H1 (cell line): ENCODE measurements around the gene ANKRD27.

Source experiments
- ASH2L ChIP-seq: fragments of 200-600, 300-600 bp; sonication (generic); IDR thresholded peaks from one replicate; pipeline ENCODE4 v1.7.1; 2017; ENCODE audit warnings: low read length
- EZH2 ChIP-seq: fragments of 200-600 bp; sonication (generic); IDR thresholded peaks from 2 replicates; pipeline ENCODE4 v1.7.1; 2012; ENCODE audit warnings: low read depth, mild to moderate bottlenecking, moderate library complexity, low read length, inconsistent platforms; ENCODE audit not compliant: severe bottlenecking
- JUND ChIP-seq: IDR thresholded peaks from 2 replicates; pipeline ENCODE4 v1.6.1; 2011; ENCODE audit warnings: mild to moderate bottlenecking, improper control_type of control experiment, low read length
- KDM1A ChIP-seq: fragments of 200-600, 300-600 bp; sonication (generic); IDR thresholded peaks from 2 replicates; pipeline ENCODE4 v1.7.1; 2016; ENCODE audit warnings: mild to moderate bottlenecking, low read length, borderline replicate concordance
- POLR2A ChIP-seq, 2 experiments: IDR thresholded peaks; 1 replicate in 1 of 2; 2 replicates in 1 of 2; pipeline ENCODE4 v1.6.1; 2011; ENCODE audit warnings: low read depth in 2 of 2, low read length in 2 of 2, mild to moderate bottlenecking in 2 of 2; ENCODE audit errors: control extremely low read depth in 1 of 2
- POLR2AphosphoS5 ChIP-seq: IDR thresholded peaks from 2 replicates; pipeline ENCODE4 v1.6.1; 2011; ENCODE audit warnings: low read depth, low read length
- RAD21 ChIP-seq, 2 experiments: IDR thresholded peaks in 1 of 2; conservative IDR thresholded peaks in 1 of 2; 2 replicates each; pipeline ENCODE4 v1.6.1; 2011; ENCODE audit warnings: low read depth in 2 of 2, low read length in 2 of 2, improper control_type of control experiment in 1 of 2, inconsistent platforms in 1 of 2, mild to moderate bottlenecking in 1 of 2, moderate library complexity in 1 of 2
- TAF1 ChIP-seq: IDR thresholded peaks from 2 replicates; pipeline ENCODE4 v1.6.1; 2011; ENCODE audit warnings: mild to moderate bottlenecking, low read depth, low read length
- YY1 ChIP-seq: IDR thresholded peaks from 2 replicates; pipeline ENCODE4 v1.6.1; 2011; ENCODE audit warnings: low read depth, mild to moderate bottlenecking, low read length
- TF ChIP-seq, protein P1 (sequence below), 3 experiments: IDR thresholded peaks; 1 replicate in 2 of 3; 2 replicates in 1 of 3; pipeline versions ENCODE4 v1.5.1 to v1.6.1; 2011; ENCODE audit warnings: low read length in 3 of 3, mild to moderate bottlenecking in 3 of 3, inconsistent platforms in 2 of 3, low read depth in 1 of 3, moderate library complexity in 1 of 3; ENCODE audit not compliant: insufficient read depth in 1 of 3; ENCODE audit errors: control extremely low read depth in 1 of 3
- TF ChIP-seq, protein P2 (sequence below): fragments of 300-600 bp; sonication (generic); IDR thresholded peaks from 2 replicates; pipeline ENCODE4 v1.7.1; 2012; ENCODE audit warnings: low read length, moderate library complexity, mild to moderate bottlenecking, inconsistent platforms; ENCODE audit not compliant: insufficient replicate concordance

DNA sequence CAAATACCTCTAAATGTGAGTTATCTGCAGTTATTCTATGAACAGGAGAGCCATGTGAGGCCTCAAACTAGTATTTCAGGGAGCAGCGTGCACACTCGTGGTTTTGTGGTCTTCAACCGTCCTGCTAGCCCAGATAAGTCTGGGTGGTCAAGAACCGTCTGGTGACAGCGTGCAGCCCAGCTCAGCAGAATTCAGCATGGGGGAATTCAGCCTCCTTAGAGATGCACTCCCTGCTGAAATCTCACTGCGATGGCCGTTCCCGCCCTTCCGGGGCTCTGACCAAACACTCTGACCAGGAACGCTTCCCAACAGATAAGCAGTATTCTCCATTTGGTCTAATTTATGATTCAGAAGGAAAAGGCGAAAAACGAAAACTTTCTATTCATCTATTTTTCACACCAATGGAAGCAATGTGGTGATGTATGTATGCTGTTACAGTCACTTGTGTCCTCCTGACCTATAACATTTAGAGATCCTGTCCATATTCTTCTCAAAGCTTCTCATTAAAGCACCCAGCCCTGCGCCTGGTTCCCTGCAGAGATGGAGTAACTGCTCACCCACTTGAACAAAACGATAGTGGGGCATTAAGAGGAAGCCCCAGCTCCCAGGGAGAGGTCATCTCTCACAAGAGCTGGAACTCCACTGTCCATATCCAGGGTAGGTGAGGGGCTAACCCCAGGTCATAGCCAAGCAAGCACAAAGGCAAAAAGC, 2.9 kb downstream of the ANKRD27 start:
- TF ChIP-seq, protein P1, sequence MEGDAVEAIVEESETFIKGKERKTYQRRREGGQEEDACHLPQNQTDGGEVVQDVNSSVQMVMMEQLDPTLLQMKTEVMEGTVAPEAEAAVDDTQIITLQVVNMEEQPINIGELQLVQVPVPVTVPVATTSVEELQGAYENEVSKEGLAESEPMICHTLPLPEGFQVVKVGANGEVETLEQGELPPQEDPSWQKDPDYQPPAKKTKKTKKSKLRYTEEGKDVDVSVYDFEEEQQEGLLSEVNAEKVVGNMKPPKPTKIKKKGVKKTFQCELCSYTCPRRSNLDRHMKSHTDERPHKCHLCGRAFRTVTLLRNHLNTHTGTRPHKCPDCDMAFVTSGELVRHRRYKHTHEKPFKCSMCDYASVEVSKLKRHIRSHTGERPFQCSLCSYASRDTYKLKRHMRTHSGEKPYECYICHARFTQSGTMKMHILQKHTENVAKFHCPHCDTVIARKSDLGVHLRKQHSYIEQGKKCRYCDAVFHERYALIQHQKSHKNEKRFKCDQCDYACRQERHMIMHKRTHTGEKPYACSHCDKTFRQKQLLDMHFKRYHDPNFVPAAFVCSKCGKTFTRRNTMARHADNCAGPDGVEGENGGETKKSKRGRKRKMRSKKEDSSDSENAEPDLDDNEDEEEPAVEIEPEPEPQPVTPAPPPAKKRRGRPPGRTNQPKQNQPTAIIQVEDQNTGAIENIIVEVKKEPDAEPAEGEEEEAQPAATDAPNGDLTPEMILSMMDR (IDR thresholded peaks at IDR 0.05; ENCODE audit: control extremely low read depth in 1 of 3, insufficient read depth in 1 of 3, low read depth in 1 of 3, low read length in 3 of 3): no peak
- TF ChIP-seq POLR2A (IDR thresholded peaks at IDR 0.05; ENCODE audit: control extremely low read depth in 1 of 2, low read depth in 2 of 2, low read length in 2 of 2) (no peak), RAD21 (IDR thresholded peaks at IDR 0.05 in 1 of 2, conservative IDR thresholded peaks at IDR 0.05 in 1 of 2; ENCODE audit: low read depth in 2 of 2, low read length in 2 of 2) (no peak), TAF1 (no peak), YY1 (no peak), EZH2 (no peak), ASH2L (no peak), POLR2AphosphoS5 (no peak), KDM1A (no peak), JUND (no peak)
- TF ChIP-seq, protein P2, sequence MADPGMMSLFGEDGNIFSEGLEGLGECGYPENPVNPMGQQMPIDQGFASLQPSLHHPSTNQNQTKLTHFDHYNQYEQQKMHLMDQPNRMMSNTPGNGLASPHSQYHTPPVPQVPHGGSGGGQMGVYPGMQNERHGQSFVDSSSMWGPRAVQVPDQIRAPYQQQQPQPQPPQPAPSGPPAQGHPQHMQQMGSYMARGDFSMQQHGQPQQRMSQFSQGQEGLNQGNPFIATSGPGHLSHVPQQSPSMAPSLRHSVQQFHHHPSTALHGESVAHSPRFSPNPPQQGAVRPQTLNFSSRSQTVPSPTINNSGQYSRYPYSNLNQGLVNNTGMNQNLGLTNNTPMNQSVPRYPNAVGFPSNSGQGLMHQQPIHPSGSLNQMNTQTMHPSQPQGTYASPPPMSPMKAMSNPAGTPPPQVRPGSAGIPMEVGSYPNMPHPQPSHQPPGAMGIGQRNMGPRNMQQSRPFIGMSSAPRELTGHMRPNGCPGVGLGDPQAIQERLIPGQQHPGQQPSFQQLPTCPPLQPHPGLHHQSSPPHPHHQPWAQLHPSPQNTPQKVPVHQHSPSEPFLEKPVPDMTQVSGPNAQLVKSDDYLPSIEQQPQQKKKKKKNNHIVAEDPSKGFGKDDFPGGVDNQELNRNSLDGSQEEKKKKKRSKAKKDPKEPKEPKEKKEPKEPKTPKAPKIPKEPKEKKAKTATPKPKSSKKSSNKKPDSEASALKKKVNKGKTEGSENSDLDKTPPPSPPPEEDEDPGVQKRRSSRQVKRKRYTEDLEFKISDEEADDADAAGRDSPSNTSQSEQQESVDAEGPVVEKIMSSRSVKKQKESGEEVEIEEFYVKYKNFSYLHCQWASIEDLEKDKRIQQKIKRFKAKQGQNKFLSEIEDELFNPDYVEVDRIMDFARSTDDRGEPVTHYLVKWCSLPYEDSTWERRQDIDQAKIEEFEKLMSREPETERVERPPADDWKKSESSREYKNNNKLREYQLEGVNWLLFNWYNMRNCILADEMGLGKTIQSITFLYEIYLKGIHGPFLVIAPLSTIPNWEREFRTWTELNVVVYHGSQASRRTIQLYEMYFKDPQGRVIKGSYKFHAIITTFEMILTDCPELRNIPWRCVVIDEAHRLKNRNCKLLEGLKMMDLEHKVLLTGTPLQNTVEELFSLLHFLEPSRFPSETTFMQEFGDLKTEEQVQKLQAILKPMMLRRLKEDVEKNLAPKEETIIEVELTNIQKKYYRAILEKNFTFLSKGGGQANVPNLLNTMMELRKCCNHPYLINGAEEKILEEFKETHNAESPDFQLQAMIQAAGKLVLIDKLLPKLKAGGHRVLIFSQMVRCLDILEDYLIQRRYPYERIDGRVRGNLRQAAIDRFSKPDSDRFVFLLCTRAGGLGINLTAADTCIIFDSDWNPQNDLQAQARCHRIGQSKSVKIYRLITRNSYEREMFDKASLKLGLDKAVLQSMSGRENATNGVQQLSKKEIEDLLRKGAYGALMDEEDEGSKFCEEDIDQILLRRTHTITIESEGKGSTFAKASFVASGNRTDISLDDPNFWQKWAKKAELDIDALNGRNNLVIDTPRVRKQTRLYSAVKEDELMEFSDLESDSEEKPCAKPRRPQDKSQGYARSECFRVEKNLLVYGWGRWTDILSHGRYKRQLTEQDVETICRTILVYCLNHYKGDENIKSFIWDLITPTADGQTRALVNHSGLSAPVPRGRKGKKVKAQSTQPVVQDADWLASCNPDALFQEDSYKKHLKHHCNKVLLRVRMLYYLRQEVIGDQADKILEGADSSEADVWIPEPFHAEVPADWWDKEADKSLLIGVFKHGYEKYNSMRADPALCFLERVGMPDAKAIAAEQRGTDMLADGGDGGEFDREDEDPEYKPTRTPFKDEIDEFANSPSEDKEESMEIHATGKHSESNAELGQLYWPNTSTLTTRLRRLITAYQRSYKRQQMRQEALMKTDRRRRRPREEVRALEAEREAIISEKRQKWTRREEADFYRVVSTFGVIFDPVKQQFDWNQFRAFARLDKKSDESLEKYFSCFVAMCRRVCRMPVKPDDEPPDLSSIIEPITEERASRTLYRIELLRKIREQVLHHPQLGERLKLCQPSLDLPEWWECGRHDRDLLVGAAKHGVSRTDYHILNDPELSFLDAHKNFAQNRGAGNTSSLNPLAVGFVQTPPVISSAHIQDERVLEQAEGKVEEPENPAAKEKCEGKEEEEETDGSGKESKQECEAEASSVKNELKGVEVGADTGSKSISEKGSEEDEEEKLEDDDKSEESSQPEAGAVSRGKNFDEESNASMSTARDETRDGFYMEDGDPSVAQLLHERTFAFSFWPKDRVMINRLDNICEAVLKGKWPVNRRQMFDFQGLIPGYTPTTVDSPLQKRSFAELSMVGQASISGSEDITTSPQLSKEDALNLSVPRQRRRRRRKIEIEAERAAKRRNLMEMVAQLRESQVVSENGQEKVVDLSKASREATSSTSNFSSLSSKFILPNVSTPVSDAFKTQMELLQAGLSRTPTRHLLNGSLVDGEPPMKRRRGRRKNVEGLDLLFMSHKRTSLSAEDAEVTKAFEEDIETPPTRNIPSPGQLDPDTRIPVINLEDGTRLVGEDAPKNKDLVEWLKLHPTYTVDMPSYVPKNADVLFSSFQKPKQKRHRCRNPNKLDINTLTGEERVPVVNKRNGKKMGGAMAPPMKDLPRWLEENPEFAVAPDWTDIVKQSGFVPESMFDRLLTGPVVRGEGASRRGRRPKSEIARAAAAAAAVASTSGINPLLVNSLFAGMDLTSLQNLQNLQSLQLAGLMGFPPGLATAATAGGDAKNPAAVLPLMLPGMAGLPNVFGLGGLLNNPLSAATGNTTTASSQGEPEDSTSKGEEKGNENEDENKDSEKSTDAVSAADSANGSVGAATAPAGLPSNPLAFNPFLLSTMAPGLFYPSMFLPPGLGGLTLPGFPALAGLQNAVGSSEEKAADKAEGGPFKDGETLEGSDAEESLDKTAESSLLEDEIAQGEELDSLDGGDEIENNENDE: no peak
